Dermis microvascular lymphatic vessel endothelial cell (primary cell): ENCODE results near the gene MRC2. TPM values are rescaled to one million over a fixed set of nuclear protein-coding genes. Genes with fewer than 3 reads are reported as not detected.
"Not testable (repeated sequence)": the region's sequence is repeated elsewhere in the genome, so short reads cannot be mapped to it uniquely, and the experiment has no call there.

ENCODE experiments used
- DNase-seq, 2 donors: peaks; one replicate each; pipeline versions ENCODE4 v3.0.0 to v3.0.0-alpha.2; 2010; ENCODE audit warnings: low read depth in 2 of 2
- total RNA-seq: library from RNA; depleted of rRNA; stranded (reverse); fragments of >200 nt; gene quantifications from 2 replicates; pipeline ENCODE4 v1.2.1, GENCODE V29; 2014

The MRC2 gene
- 9.2 and 13.9 TPM in 2 replicates for total RNA-seq

DNA sequence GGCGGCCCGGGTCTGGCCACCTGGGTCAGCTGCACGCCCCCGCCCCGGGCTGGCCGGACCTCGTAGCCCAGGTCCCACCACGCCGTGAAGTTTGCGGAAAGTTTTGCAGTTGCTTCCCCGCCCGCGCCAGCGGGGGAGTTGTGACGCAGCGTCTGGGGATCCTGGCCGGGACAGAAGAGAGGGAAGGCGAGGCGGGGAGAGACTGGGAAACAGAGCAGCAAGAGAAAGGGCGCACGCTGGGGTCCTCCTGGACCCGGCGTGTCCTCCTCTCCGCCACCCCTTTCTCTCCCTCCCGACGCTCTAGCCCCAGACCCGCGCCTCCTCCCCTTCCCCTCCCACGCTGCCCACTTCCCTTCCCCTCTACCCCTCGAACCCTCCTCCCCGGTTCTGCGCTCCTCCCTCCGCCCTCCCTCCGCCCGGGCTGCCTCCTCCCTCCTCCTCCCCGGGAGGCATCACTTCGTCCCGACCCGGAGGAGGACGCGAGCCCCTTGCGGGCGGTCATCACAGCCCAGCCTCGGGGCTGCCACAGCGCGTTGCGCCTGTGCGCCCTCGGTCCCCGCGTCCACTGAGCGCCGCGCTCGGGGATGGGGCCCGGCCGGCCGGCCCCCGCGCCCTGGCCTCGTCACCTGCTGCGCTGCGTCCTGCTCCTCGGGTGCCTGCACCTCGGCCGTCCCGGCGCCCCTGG, at the start of gene MRC2:
Gene MRC2 (plus strand): TSS at position 452 of the 685 bp plus-strand sequence. CDS start 133 bp downstream, at position 585.
- peak in 1 of 2 donors; percentile 68 for DNase-seq

DNA sequence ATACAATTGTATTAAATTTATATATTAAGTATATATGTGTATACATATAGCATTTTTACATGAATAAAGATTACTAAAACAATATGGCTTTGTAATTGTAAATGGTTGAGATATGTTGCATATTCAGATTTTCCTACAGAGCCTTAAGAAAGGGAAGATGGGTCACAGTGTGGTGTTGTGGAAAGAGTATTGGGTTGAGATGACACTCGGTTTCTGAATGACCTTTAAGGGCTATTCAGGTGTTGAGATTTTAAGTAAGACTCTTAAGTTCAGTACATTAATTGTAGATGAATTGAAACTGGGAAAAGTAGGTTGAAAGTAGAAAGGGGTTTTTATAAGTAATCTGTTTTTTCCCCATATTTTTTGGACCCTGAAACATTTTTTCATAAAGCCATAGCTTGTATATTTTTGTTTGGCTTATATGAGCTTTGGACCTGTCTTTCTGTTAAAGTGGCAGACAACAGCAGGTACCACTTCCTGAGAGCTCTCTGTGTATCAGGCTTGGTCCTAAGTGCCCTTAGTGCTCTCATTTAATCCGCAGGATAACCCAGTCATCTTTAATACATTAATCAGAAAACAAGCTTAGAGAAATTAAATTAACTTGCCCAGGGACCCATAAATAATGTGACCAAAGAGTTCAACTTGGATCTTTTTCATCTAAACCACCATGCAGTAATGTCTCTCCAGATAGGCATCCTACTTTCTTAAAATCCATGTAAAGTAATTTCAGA, 48.5 kb upstream of the MRC2 start:
- no peak for DNase-seq

GRCh38 chr17:62580947-62581346, 46.5 kb upstream of the MRC2 start:
- DNase-seq, result no peak

- DNase-seq, result no peak
Observed at GRCh38 chr17:62581764-62582163, 45.7 kb upstream of the MRC2 start.

GRCh38 chr17:62587554-62587953, 39.9 kb upstream of the MRC2 start:
- DNase-seq, result no peak

DNA sequence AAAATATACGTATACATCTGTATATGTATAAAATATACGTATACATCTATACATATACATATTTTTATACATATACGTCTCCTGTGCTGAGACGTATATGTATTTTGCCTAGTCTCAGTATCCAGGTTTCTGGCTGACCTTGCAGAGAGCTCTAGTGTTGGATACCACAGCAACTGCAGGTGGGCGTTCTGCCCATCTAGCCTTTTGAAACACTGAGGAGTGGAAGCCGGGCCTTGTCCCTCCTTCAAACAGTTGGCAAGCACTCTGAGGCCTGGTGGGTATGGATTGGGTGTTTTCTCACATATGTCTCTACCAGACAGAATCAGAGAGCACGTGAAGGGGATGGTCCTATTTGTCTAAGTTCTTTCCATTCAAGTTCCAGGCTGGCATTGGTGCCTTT, 39.4 kb upstream of the MRC2 start:
- DNase-seq, result no peak

- no peak for DNase-seq
Observed at GRCh38 chr17:62591333-62591732, 36.1 kb upstream of the MRC2 start.

DNA sequence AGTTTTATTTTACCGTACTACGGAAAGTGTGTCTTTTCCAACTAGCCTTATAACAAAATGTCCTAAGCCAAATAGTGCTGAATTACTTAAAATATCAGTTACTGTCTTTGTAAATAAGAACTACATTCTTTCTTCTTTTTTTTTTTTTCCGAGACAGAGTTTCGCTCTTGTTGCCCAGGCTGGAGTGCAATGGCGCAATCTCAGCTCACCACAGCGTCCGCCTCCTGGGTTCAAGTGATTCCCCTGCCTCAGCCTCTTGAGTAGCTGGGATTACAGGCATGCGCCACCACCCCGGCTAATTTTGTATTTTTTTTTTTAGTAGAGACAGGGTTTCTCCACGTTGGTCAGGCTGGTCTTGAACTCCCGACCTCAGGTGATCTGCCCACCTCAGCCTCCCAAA, 35.6 kb upstream of the MRC2 start:
- not testable (repeated sequence) for DNase-seq

DNA sequence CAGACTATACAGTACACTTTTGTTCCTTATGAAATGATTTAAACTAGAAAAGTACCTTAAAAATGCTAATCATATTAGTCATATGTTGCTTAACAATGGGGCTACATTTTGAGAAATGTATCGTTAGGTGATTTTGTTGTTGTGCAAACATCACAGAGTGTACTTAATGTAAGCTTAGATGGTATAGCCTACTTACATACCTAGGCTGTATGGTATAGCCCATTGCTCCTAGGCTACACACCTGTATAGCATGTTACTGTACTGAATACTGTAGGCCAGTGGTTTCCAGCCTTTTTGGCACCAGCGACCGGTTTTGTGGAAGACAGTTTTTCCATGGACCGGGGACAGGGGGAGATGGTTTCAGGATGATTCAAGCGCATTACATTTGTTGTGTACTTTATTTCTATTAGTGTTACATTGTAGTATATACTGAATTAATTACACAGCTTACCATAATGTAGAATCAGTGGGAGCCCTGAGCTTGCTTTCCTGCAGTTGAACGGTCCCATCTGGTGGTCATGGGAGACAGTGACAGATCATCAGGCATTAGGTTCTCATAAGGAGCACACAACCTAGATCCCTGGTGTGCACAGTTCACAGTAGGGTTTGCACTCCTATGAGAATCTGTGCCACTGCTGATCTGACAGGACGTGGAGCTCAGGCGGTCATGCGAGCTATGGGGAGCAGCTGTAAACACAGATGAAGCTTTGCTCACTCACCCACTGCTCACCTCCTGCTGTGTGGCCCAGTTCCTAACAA, 35.0 kb upstream of the MRC2 start:
- peak; percentile 6 to 44 for DNase-seq

GRCh38 chr17:62595484-62595883, 32.0 kb upstream of the MRC2 start:
- no peak for DNase-seq

DNA sequence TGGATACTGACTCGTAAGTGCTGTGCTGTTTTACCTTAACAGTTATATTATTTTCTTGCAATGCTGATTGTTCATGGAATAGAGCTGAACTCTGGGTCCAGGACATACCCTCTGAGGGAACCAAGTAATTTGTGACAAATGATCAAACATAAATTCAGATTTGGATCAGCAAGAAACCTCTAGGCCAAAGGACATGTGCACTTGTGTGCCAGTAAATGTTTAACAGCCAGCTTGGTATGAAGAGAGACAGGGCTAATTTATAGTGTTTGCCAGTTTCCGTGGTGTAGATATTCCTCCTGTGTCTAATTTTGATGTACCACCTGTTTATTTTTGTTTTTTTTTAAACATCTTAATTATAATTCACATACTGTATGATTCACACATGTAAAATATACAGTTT, 30.8 kb upstream of the MRC2 start:
- no peak for DNase-seq

- no peak for DNase-seq
Observed at GRCh38 chr17:62597150-62597549, 30.3 kb upstream of the MRC2 start.

DNA sequence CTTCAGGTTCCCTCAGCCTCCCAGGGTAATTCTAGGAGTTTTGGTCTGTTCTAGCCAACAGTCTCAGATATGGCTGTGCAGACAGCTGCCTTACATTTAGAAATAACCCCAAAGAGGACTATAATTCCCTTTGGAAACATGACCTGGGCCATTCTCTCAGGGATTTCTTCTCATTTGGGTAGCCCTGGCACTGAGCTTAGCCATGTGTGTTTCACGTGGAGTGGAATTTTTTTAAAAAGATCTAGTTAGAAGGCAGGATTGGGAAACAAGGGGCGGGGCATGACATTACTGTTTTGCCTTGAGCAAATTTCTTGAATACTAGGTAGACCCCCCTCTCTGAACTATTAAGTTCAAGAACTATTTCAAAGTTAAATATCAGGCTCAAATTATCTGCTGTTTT, 29.6 kb upstream of the MRC2 start:
- no peak for DNase-seq

GRCh38 chr17:62599964-62600657, 27.4 kb upstream of the MRC2 start:
- DNase-seq, result no peak

GRCh38 chr17:62600805-62601204, 26.7 kb upstream of the MRC2 start:
- no peak for DNase-seq

GRCh38 chr17:62601471-62601870, 26.0 kb upstream of the MRC2 start:
- DNase-seq, result no peak

DNA sequence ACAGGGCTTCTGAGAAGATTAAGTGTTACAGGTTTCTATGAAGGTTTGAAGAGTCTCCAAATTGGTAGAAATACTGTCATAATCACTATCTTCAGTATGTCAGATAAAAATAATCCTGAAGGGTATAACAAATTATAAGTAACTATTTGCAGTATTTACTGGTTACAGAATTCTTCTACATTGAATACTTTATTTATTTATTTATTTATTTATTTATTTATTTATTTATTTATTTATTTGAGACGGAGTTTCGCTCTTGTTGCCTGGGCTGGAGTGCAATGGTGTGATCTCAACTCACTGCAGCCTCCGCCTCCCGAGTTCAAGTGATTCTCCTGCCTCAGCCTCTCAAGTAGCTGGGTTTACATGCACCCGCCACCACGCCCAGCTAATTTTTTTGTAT, 23.7 kb upstream of the MRC2 start:
- DNase-seq, result not testable (repeated sequence)

DNA sequence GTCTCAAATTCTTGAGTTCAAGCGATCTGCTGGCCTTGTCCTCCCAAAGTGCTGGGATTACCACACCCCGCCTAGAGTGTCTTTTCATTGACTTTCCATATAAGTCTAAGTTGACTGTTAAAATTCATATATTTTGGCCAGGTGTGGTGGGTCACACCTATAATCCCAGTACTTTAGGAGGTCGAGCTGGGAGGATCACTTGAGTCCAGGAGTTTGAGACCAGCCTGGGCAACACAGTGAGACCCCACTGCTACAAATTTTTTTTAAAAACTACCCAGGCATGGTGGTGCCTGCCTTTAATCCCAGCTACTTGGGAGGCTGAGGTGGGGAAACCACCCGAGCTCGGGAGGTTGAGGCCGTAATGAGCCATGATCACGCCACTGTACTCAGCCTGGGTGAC, 21.9 kb upstream of the MRC2 start:
- no peak for DNase-seq

DNA sequence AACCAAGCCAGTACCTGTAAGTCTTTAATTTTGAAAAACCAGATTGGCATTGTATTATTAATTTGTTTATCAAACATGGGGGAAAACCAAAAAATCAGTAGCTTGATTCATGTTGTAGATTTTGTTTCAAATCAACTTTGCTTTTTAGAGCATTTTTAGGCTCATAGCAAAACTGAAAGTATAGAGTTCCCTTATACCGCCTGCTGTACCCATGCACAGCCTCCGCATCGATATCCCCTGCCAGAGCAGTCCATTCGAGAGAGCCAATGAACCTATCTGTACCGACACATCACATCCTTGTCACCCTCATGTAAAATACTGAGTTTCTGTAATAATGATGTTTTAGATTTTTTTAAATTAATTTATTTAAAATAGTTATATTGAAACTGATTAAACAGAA, 16.2 kb upstream of the MRC2 start:
- no peak for DNase-seq

- DNase-seq, result peak; percentile 28 to 32
Observed at GRCh38 chr17:62611728-62612127, 15.7 kb upstream of the MRC2 start.

- not testable (repeated sequence) for DNase-seq
Observed at GRCh38 chr17:62612289-62612688, 15.2 kb upstream of the MRC2 start.

- DNase-seq, result not testable (repeated sequence)
Observed at GRCh38 chr17:62613095-62613494, 14.4 kb upstream of the MRC2 start.
